T-helper 1 cell (primary cell): ENCODE data around the gene FPR2.
"Not testable (repeated sequence)": the region's sequence is repeated elsewhere in the genome, so short reads cannot be mapped to it uniquely, and the experiment has no call there.

Experiments used
- DNase-seq, 5 donors: peaks; one replicate each; pipeline ENCODE4 v3.0.0-alpha.2; 2012 to 2020
- total RNA-seq, 4 donors: gene quantifications; one replicate each; lab custom pipeline; 2026; lab: John Stamatoyannopoulos, UW

FPR2 gene, protein sequence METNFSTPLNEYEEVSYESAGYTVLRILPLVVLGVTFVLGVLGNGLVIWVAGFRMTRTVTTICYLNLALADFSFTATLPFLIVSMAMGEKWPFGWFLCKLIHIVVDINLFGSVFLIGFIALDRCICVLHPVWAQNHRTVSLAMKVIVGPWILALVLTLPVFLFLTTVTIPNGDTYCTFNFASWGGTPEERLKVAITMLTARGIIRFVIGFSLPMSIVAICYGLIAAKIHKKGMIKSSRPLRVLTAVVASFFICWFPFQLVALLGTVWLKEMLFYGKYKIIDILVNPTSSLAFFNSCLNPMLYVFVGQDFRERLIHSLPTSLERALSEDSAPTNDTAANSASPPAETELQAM
- total RNA-seq = 0 reads per million in 4 donors

- no peak for DNase-seq
These were observed at the start of gene FPR2 for GRCh38 chr19:51760697-51761356. TSS of gene FPR2 (plus strand) at chr19:51761180. CDS start at chr19:51768659, 7,479 bp downstream.

DNA sequence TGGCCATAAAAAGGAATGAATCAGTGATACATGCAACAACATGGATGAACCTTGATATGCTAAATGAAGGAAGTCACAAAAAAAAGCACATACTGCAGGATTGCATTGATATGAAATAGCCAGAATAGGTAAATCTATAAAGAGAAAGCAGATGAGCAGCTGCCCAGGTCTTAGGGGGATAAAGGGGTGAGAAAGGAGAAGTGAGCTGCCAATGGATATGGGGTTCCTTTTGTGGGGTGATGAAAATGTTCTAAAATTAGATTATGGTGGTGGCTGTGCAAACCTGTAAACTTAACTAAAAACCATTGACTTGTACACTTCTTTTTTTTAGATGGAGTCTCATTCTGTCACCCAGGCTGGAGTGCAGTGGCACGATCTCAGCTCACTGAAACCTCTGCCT lies 49.3 kb upstream of the FPR2 start:
- DNase-seq = no peak

- DNase-seq = no peak
These were observed 48.4 kb upstream of the FPR2 start for GRCh38 chr19:51712461-51713081.

- no peak for DNase-seq
These were observed 47.4 kb upstream of the FPR2 start for GRCh38 chr19:51713319-51714285.

DNA sequence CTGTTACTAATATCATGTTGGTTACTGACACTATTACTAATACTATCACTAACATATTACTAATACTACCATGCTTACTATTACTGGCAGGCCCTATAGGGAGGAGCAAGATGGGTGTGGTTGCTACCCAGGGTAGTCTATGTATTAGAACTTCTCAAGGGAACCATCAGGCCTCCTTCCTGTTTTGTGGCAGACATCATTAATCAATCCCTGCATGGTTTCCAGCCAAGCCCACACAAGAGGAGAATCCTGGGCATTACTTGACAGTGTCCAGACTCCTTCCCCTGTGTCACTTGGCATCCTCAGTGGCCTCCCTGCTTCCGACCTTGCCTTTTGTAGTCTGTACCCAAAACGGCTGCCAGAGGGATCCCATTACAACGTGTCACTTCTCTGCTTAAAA lies 46.1 kb upstream of the FPR2 start:
- DNase-seq = no peak

- no peak for DNase-seq
These were observed 45.1 kb upstream of the FPR2 start for GRCh38 chr19:51715850-51716249.

GRCh38 chr19:51716925-51717324 lies 44.1 kb upstream of the FPR2 start:
- no peak for DNase-seq

DNA sequence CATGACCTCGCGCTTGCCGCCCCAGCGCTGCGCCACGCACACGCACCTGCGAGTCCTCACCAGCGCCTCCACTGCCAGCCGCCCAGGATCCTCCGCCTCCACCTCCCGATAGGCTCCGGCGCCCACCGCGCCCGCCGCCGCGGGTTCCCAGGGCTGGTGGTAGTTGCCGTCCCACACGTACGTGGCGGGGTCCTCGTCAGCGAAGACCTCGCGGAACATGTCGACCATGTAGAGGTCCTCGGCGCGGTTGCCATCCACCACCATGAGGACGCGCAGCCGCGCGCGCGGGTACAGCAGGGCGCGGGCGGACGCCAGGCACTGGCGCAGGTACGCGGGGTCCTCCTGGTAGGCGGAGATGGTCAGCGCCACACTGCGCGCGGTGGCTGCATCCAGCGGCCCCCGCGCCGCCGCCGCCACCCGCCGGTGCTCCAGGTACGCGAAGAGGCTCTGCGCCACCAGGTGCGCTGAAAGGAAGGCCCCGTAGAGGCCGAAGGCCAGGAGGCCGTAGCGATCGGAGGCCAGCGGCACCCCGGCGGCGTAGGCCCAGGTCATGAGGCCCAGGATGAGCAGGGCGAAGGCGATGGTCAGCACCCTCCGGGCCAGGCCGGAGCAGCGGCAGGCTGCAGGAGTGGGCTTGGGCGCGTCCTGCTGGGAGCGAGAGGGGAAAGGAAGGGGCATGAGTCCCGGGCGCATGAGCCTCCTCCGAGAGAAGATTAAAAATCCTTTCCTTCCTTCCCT lies 41.6 kb upstream of the FPR2 start:
- DNase-seq = no peak

DNA sequence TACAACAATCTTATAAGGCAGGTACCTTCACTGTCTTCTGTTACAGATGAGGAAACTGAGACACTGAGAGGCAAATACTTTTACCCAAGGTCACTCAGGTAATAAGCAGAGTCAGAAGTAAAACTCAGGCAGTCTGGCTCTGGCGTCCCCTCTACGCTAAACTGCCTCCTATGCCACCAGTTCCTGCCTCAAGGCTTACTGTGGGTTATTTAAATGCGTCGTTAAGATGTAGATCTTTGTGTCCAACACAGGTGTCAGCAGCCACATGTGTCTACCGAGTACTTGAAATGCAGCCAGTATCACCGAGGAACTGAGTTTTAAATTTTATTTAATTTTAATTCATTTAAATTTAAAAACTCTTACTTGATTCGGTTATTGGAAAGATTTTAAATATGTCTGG lies 39.1 kb upstream of the FPR2 start:
- no peak for DNase-seq

- no peak for DNase-seq
These were observed 38.5 kb upstream of the FPR2 start for GRCh38 chr19:51722492-51722891.

DNA sequence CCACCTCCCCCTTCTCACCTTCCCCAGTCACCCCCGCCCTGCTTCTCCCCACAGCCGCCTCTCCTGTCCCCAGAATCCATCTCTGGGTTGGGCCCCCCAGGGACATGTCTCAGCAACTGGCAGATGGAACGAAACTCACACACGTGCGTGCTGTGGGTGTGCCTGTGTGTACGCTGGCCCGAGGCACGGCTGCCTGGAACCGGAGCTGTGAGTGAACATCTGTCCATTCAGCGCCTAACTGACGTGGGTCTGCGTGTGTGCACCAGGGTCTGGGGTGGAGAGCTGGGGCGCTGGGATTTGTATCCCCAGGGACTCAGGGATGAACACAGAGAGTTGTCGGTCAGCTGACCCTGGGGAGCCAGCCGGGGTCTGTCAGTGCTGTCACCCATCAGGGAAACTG lies 36.4 kb upstream of the FPR2 start:
- no peak for DNase-seq

- DNase-seq = no peak
These were observed 34.9 kb upstream of the FPR2 start for GRCh38 chr19:51726049-51726448.

GRCh38 chr19:51727349-51727880 lies 33.6 kb upstream of the FPR2 start:
- DNase-seq = no peak

- DNase-seq = no peak
These were observed 31.2 kb upstream of the FPR2 start for GRCh38 chr19:51729781-51730180.

GRCh38 chr19:51733742-51734522 lies 27.0 kb upstream of the FPR2 start:
- DNase-seq = no peak

- no peak for DNase-seq
These were observed 25.1 kb upstream of the FPR2 start for GRCh38 chr19:51735759-51736449.

- no peak for DNase-seq
These were observed 23.6 kb upstream of the FPR2 start for GRCh38 chr19:51737389-51737788.

DNA sequence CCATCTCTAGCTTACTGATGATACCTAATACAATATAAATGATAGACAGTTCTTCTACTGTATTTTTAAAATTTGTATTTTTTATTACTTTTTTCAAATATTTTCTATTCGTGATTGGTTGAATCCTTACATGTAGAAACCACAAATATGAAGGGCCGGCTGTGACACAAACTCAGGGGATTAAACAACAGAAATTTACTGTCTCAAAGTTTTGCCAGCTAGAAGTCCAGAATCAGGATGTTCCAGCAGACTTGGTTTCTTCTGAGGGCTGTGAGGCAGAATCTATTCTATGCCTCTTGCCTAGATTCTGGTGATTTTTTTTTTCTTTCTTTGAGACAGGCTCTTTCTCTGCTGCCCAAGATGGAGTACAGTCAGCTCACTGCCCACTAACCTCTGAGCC lies 23.1 kb upstream of the FPR2 start:
- DNase-seq = no peak

- not testable (repeated sequence) for DNase-seq
These were observed 22.5 kb upstream of the FPR2 start for GRCh38 chr19:51738523-51738922.
